HUES6 (cell line): ENCODE results near the gene AMHR2.
"Not testable (repeated sequence)": the region's sequence is repeated elsewhere in the genome, so short reads cannot be mapped to it uniquely, and the experiment has no call there.

ENCODE experiments used
- H3K27ac ChIP-seq: 2 replicates; pipeline ENCODE4 v1.7.0; 2013; ENCODE audit warnings: low read depth, mild to moderate bottlenecking, low read length, inconsistent platforms
- H3K27me3 ChIP-seq: 2 replicates; pipeline ENCODE4 v1.6.1; 2013; ENCODE audit warnings: low read length; ENCODE audit not compliant: control insufficient read depth, insufficient read depth
- H3K36me3 ChIP-seq: 2 replicates; pipeline ENCODE4 v1.6.1; 2013; ENCODE audit warnings: low read length; ENCODE audit not compliant: control insufficient read depth, insufficient read depth
- H3K4me1 ChIP-seq: 2 replicates; pipeline ENCODE4 v1.6.1; 2013; ENCODE audit warnings: low read length; ENCODE audit not compliant: control insufficient read depth, insufficient read depth
- H3K4me3 ChIP-seq: 2 replicates; pipeline ENCODE4 v1.5.1; 2013; ENCODE audit warnings: low read depth, low read length
- H3K9ac ChIP-seq: one replicate; pipeline ENCODE4 v1.6.1; 2013; ENCODE audit warnings: mild to moderate bottlenecking, low read length
- H3K9me3 ChIP-seq: 2 replicates; pipeline ENCODE4 v1.6.1; 2013; ENCODE audit warnings: low read depth, low read length; ENCODE audit not compliant: control insufficient read depth, insufficient read depth

AMHR2 gene

GRCh38 chr12:53415752-53416389 lies 7.8 kb upstream of the AMHR2 start:
- not testable (repeated sequence) for H3K9me3 ChIP-seq, H3K27me3 ChIP-seq, H3K27ac ChIP-seq
- Histone ChIP-seq H3K9ac (peak overlapping the region; percentile 32), H3K36me3 (peaks cover 31% of the 10 kb centered on the region), H3K4me1 (peaks cover 14% of the 10 kb centered on the region), H3K4me3 (0 out of 2 replicates have a peak overlapping the region, but pooled peaks have one; percentile 9)

DNA sequence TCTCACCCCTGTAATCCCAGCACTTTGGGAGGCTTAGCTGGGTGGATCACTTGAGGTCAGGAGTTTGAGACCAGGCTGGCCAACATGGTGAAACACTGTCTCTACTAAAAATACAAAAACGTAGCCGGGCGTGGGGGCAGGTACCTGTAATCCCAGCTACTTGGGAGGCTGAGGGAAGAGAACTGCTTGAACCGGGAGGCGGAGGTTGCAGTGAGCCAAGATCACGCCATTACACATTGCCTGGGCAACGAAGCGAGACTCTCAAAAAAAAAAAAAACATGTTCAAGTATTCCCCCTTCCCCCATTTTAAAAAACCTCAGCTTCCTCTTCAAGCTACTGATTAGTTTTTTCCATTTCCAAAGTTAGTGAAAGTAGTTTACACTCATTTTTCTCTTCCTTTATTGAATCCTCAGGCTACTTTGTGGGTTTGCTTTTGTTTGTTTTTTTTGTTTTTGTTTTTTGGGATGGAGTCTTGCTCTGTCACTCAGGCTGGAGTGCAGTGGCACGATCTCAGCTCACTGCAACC lies 6.3 kb upstream of the AMHR2 start:
- Histone ChIP-seq H3K36me3 (peaks cover 17% of the 10 kb centered on the region), H3K4me1 (peaks cover 17% of the 10 kb centered on the region)
- not testable (repeated sequence) for H3K9me3 ChIP-seq, H3K4me3 ChIP-seq, H3K9ac ChIP-seq, H3K27ac ChIP-seq, H3K27me3 ChIP-seq

DNA sequence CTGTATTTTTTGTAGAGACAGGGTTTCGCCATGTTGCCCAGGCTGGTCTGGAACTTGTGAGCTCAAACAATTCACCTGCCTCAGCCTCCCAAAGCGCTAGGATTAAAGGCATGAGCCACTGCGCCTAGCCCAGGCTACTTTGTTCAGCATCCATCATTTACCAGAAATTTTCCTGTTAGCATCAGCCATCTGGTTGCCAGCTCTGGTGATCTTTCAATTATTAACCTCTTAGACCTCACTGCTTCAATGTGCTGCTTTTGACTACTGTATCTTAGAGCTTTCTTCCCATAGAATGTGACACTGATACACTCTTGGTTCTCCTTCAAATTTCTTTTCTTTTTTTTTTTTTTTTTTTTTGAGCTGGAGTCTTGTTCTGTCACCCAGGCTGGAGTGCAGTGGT lies 5.4 kb upstream of the AMHR2 start:
- Histone ChIP-seq H3K36me3 (peaks cover 9% of the 10 kb centered on the region), H3K9ac (no peak overlapping the region), H3K4me1 (peaks cover 17% of the 10 kb centered on the region), H3K9me3 (no peaks in the 10 kb centered on the region), H3K27me3 (no peaks in the 10 kb centered on the region), H3K27ac (no peak overlapping the region), H3K4me3 (no peak overlapping the region)

- Histone ChIP-seq H3K9ac (no peak overlapping the region), H3K4me3 (no peak overlapping the region), H3K27ac (no peak overlapping the region), H3K36me3 (no peaks in the 10 kb centered on the region), H3K4me1 (peaks cover 27% of the 10 kb centered on the region), H3K27me3 (no peaks in the 10 kb centered on the region), H3K9me3 (no peaks in the 10 kb centered on the region)
These were observed 3.9 kb upstream of the AMHR2 start for GRCh38 chr12:53419756-53420155.

GRCh38 chr12:53422247-53422646 lies 1.4 kb upstream of the AMHR2 start:
- H3K4me3 ChIP-seq, H3K36me3 ChIP-seq, H3K9me3 ChIP-seq, H3K27ac ChIP-seq, H3K9ac ChIP-seq, H3K27me3 ChIP-seq: not testable (repeated sequence)
- peaks cover 24% of the 10 kb centered on the region for H3K4me1 ChIP-seq

- Histone ChIP-seq H3K27me3 (no peaks in the 10 kb centered on the region), H3K4me3 (no peak overlapping the region), H3K36me3 (no peaks in the 10 kb centered on the region), H3K9me3 (no peaks in the 10 kb centered on the region), H3K4me1 (peaks cover 24% of the 10 kb centered on the region), H3K9ac (peak overlapping the region; percentile 28), H3K27ac (no peak overlapping the region)
These were observed 1.2 kb downstream of the AMHR2 start for GRCh38 chr12:53424626-53425514.

GRCh38 chr12:53425515-53426150 lies 2.0 kb downstream of the AMHR2 start:
- Histone ChIP-seq H3K27ac (no peak overlapping the region), H3K9me3 (no peaks in the 10 kb centered on the region), H3K27me3 (no peaks in the 10 kb centered on the region), H3K36me3 (no peaks in the 10 kb centered on the region), H3K4me1 (peaks cover 24% of the 10 kb centered on the region), H3K4me3 (no peak overlapping the region), H3K9ac (peak overlapping the region; percentile 28)

DNA sequence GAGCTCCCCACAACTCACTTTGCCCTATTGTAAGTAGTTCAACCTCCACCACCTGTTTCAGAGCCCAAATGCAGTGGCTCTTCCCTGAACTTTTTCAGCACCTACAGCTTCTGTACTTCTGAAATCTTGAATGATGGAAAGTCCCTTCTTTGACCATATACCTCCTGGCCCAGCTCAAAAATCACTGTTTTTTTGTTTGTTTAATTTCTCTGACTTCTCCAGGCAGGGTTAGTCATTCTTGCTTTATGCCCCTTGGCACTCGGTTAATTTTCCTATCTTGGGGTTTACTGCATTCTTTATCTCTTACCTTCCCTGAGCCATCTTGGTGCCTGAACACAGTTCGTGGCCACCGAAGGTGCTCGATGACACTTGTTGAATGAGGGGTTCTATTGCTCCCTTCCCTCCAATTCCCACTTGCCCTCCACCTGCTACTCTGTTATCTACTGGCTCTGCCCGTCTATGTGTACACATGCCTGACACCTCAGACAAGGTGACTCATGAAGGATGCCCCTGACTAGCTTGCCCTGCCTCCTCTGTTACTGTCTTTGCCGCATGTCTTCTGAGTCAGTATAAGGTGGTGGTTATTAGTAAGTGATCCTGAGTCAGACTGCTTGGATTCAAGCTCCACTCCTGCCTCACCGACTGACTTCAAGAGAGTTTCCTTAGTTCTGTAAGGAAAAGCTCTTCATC lies 4.4 kb downstream of the AMHR2 start:
- peaks cover 20% of the 10 kb centered on the region; the same call in 1 of the 2 replicates for H3K4me1 ChIP-seq
- no peaks in the 10 kb centered on the region for H3K27me3 ChIP-seq
- H3K36me3 ChIP-seq, result no peaks in the 10 kb centered on the region
- no peak overlapping the region for H3K27ac ChIP-seq
- H3K9ac ChIP-seq, result no peak overlapping the region
- H3K9me3 ChIP-seq, result no peaks in the 10 kb centered on the region
- H3K4me3 ChIP-seq, result no peak overlapping the region

GRCh38 chr12:53428741-53429140 lies 5.1 kb downstream of the AMHR2 start:
- no peak overlapping the region for H3K4me3 ChIP-seq
- H3K27ac ChIP-seq, result no peak overlapping the region
- H3K9me3 ChIP-seq, result no peaks in the 10 kb centered on the region
- H3K27me3 ChIP-seq, result no peaks in the 10 kb centered on the region
- no peak overlapping the region for H3K9ac ChIP-seq
- peaks cover 15% of the 10 kb centered on the region; the same call in 1 of the 2 replicates for H3K4me1 ChIP-seq
- no peaks in the 10 kb centered on the region for H3K36me3 ChIP-seq

GRCh38 chr12:53430116-53430515 lies 6.5 kb downstream of the AMHR2 start:
- Histone ChIP-seq H3K9ac (no peak overlapping the region), H3K4me1 (peaks cover 5% of the 10 kb centered on the region; the same call in 1 of the 2 replicates), H3K36me3 (no peaks in the 10 kb centered on the region), H3K27me3 (no peaks in the 10 kb centered on the region), H3K9me3 (no peaks in the 10 kb centered on the region), H3K4me3 (no peak overlapping the region), H3K27ac (no peak overlapping the region)
